NCI-H1436 (cell line): ENCODE data around the gene FREM2.

Experiments used
- DNase-seq: peaks from one replicate; lab custom pipeline; 2025; lab: John Stamatoyannopoulos, UW

The FREM2 gene

GRCh38 chr13:38824342-38824741 lies 137.5 kb downstream of the FREM2 start:
- DNase-seq, result no peak

GRCh38 chr13:38826182-38826813 lies 139.4 kb downstream of the FREM2 start:
- no peak for DNase-seq

GRCh38 chr13:38830442-38831045 lies 143.7 kb downstream of the FREM2 start:
- no peak for DNase-seq

- DNase-seq, result no peak
Measured at GRCh38 chr13:38844581-38844980, 157.7 kb downstream of the FREM2 start.

- no peak for DNase-seq
Measured at GRCh38 chr13:38848360-38848759, 161.5 kb downstream of the FREM2 start.

GRCh38 chr13:38849315-38849714 lies 162.4 kb downstream of the FREM2 start:
- no peak for DNase-seq

- no peak for DNase-seq
Measured at GRCh38 chr13:38850868-38851626, 164.2 kb downstream of the FREM2 start.

GRCh38 chr13:38854226-38854625 lies 167.3 kb downstream of the FREM2 start:
- DNase-seq, result no peak

- no peak for DNase-seq
Measured at GRCh38 chr13:38856065-38856464, 169.2 kb downstream of the FREM2 start.

- DNase-seq, result no peak
Measured at GRCh38 chr13:38862443-38862842, 175.6 kb downstream of the FREM2 start.

GRCh38 chr13:38863536-38863935 lies 176.7 kb downstream of the FREM2 start:
- DNase-seq, result no peak

- no peak for DNase-seq
Measured at GRCh38 chr13:38866649-38867048, 179.8 kb downstream of the FREM2 start.

- DNase-seq, result no peak
Measured at GRCh38 chr13:38868399-38868798, 181.5 kb downstream of the FREM2 start.

- DNase-seq, result no peak
Measured at GRCh38 chr13:38868870-38869269, 182.0 kb downstream of the FREM2 start.

- DNase-seq, result no peak
Measured at GRCh38 chr13:38871275-38871674, 184.4 kb downstream of the FREM2 start.

GRCh38 chr13:38872693-38873092 lies 185.8 kb downstream of the FREM2 start:
- DNase-seq, result no peak

- no peak for DNase-seq
Measured at GRCh38 chr13:38875186-38875875, 188.5 kb downstream of the FREM2 start.

- DNase-seq, result no peak
Measured at GRCh38 chr13:38879278-38879677, 192.4 kb downstream of the FREM2 start.

GRCh38 chr13:38879786-38880185 lies 192.9 kb downstream of the FREM2 start:
- DNase-seq, result no peak

- DNase-seq, result no peak
Measured at GRCh38 chr13:38880397-38880796, 193.5 kb downstream of the FREM2 start.

- DNase-seq, result no peak
Measured at GRCh38 chr13:38883783-38884182, 196.9 kb downstream of the FREM2 start.

GRCh38 chr13:38888309-38888708 lies 201.4 kb downstream of the FREM2 start:
- no peak for DNase-seq

GRCh38 chr13:38895075-38895474 lies 208.2 kb downstream of the FREM2 start:
- DNase-seq, result no peak
